Caco-2 (cell line): Measurements from ENCODE around the gene GTF2I. TPM values are rescaled to one million over a fixed set of nuclear protein-coding genes. Genes with fewer than 3 reads are reported as not detected.

Experiments
- BruUV-seq: library from RNA; stranded (reverse); fragments of 400-500 nt; replicated peaks from 2 replicates; lab custom pipeline; 2021; lab: Mats Ljungman, UMichigan
- CTCF ChIA-PET: fragments of 300-600 bp; sonication (Branson Sonifier 250); formaldehyde crosslinking; loops from one replicate; lab custom pipeline; 2022; ENCODE audit warnings: antibody characterized with exemption; lab: Charles Lee
- POLR2A ChIA-PET: fragments of 300-600 bp; sonication (Branson Sonifier 250); formaldehyde crosslinking; loops from one replicate; lab custom pipeline; 2022; ENCODE audit warnings: antibody characterized with exemption; lab: Charles Lee
- DNase-seq, 2 experiments: peaks; one replicate each; pipeline versions ENCODE4 v3.0.0 to v3.0.0-alpha.2; 2020 to 2022
- H3K27me3 ChIP-seq: replicated peaks from 2 replicates; pipeline ENCODE4 v1.6.0; 2011; ENCODE audit warnings: low read length; ENCODE audit not compliant: control insufficient read depth, insufficient read depth
- H3K36me3 ChIP-seq: 2 replicates; pipeline ENCODE4 v1.5.1; 2011; ENCODE audit warnings: low read length; ENCODE audit not compliant: control insufficient read depth, insufficient read depth
- H3K4me1 ChIP-seq: fragments of 250-450 bp; sonication (Bioruptor Pico); 2 replicates; pipeline ENCODE4 v1.5.1; 2020; ENCODE audit warnings: mild to moderate bottlenecking
- H3K4me3 ChIP-seq: 2 replicates; pipeline ENCODE4 v1.5.1; 2011; ENCODE audit warnings: low read depth, mild to moderate bottlenecking, control low read depth, low read length
- H3K9me3 ChIP-seq: fragments of 250-450 bp; sonication (Bioruptor Pico); 2 replicates; pipeline ENCODE4 v1.5.1; 2020; ENCODE audit warnings: mild to moderate bottlenecking, moderate library complexity
- H3K27ac Mint-ChIP-seq: one replicate; pipeline ENCODE4 v1.8.0; 2022; ENCODE audit warnings: mixed read lengths; ENCODE audit not compliant: unreplicated experiment
- H3K27me3 Mint-ChIP-seq: one replicate; pipeline ENCODE4 v1.8.0; 2022; ENCODE audit warnings: mixed read lengths; ENCODE audit not compliant: insufficient read depth, unreplicated experiment
- H3K36me3 Mint-ChIP-seq: one replicate; pipeline ENCODE4 v1.8.0; 2022; ENCODE audit warnings: mild to moderate bottlenecking, mixed read lengths; ENCODE audit not compliant: insufficient read depth, unreplicated experiment
- H3K4me1 Mint-ChIP-seq: one replicate; pipeline ENCODE4 v1.8.0; 2022; ENCODE audit warnings: low read depth, mixed read lengths; ENCODE audit not compliant: unreplicated experiment
- H3K4me3 Mint-ChIP-seq: one replicate; pipeline ENCODE4 v1.8.0; 2022; ENCODE audit warnings: mild to moderate bottlenecking, moderate library complexity, mixed read lengths; ENCODE audit not compliant: unreplicated experiment
- H3K9me3 Mint-ChIP-seq: one replicate; pipeline ENCODE4 v1.8.0; 2022; ENCODE audit warnings: mixed read lengths; ENCODE audit not compliant: unreplicated experiment
- intact Hi-C: fragments of 100-400 bp; cut with micrococcal nuclease; formaldehyde crosslinking; loops from one replicate; pipeline ENCODE4 v1.10.0; 2022; ENCODE audit not compliant: unreplicated experiment
- total RNA-seq: library from RNA; stranded (reverse); gene quantifications from 2 replicates; pipeline ENCODE4 v1.2.3, GENCODE V29; 2022
- TF ChIP-seq, protein P1 (sequence below), 2 experiments: fragments of 200-600 bp in 1 of 2; IDR thresholded peaks; 1 replicate in 1 of 2; 2 replicates in 1 of 2; pipeline versions ENCODE4 v1.5.1 to v1.8.0; 2011 to 2022; ENCODE audit warnings: antibody characterized with exemption in 1 of 2, control low read depth in 1 of 2, inconsistent platforms in 1 of 2, low read depth in 1 of 2, low read length in 1 of 2, mild to moderate bottlenecking in 1 of 2, moderate library complexity in 1 of 2; ENCODE audit not compliant: insufficient read depth in 1 of 2, severe bottlenecking in 1 of 2, unreplicated experiment in 1 of 2

GTF2I gene
- total RNA-seq, 1 experiment from 2014 or later = 252 TPM

DNA sequence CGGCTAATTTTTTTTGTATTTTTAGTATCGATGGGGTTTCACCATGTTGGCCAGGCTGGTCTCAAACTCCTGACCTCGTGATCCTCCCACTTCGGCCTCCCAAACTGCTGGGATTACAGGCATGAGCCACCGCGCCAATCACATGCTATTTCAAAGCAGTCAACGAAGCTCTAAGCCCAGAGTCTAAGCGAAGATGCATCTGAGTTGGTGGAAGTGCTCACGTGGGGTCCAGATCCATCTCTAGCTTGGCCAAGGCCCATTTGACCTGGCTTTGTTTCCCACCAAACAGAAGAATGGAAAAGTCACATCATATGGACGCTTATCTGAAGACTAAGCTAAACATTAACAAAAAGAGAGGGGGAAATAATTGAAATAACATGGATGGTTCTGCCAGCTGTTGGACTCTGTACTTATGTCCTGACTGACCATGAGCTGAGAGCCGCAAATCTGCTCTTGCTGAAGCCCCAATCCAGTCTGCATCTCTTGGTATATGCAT lies 3.8 kb upstream of the GTF2I start:
- POLR2A ChIA-PET = interaction anchor here (1.0 to 1.4 kb wide), 2 partner anchors 18 to 74 kb away, joined by 6 to 10 read pairs; no protein-coding TSS in a partner anchor
- intact Hi-C loops = loop anchor here (1.0 to 10.0 kb wide), 2 partner anchors 43 to 239 kb away; no protein-coding TSS in a partner anchor
- Mint-ChIP-seq H3K27me3 (no peaks in the 10 kb centered on the region), H3K36me3 (peaks cover 22% of the 10 kb centered on the region), H3K27ac (peak overlapping the region; percentile 73), H3K4me3 (peak overlapping the region; percentile 42), H3K4me1 (peaks cover 19% of the 10 kb centered on the region), H3K9me3 (no peaks in the 10 kb centered on the region)
- TF ChIP-seq, protein P1, sequence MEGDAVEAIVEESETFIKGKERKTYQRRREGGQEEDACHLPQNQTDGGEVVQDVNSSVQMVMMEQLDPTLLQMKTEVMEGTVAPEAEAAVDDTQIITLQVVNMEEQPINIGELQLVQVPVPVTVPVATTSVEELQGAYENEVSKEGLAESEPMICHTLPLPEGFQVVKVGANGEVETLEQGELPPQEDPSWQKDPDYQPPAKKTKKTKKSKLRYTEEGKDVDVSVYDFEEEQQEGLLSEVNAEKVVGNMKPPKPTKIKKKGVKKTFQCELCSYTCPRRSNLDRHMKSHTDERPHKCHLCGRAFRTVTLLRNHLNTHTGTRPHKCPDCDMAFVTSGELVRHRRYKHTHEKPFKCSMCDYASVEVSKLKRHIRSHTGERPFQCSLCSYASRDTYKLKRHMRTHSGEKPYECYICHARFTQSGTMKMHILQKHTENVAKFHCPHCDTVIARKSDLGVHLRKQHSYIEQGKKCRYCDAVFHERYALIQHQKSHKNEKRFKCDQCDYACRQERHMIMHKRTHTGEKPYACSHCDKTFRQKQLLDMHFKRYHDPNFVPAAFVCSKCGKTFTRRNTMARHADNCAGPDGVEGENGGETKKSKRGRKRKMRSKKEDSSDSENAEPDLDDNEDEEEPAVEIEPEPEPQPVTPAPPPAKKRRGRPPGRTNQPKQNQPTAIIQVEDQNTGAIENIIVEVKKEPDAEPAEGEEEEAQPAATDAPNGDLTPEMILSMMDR (IDR thresholded peaks at IDR 0.05; ENCODE audit: insufficient read depth in 1 of 2, low read depth in 1 of 2, low read length in 1 of 2, severe bottlenecking in 1 of 2, unreplicated experiment in 1 of 2) = no peak
- no peak overlapping the region for H3K4me3 ChIP-seq
- CTCF ChIA-PET = interaction anchor here (0.7 to 0.9 kb wide), 2 partner anchors 28 to 125 kb away, joined by 3 read pairs; no protein-coding TSS in a partner anchor
- peaks cover 42% of the 10 kb centered on the region for H3K4me1 ChIP-seq
- no peaks in the 10 kb centered on the region for H3K9me3 ChIP-seq
- H3K27me3 ChIP-seq = no peaks in the 10 kb centered on the region
- no peaks in the 10 kb centered on the region for H3K36me3 ChIP-seq
- no TSS peak for BruUV-seq
- peak; percentile 74 to 79 for DNase-seq

DNA sequence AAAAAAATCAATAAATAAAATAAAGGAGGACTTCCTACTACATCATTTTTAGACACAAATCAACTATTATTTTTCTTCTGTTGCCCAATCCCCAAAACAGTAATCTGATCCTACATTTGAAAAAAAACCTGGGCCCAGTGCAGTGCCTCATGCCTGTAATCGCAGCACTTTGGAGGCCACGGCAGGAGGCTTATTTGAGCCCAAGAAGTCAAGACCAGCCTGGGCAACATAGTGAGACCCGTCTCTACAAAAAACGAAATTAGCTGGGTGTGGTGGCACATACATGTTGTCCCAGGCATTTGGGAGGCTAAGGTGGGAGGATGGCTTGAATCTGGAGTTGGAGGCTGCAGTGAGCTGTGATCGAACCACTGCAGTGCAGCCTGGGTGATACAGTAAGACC lies 2.7 kb upstream of the GTF2I start:
- Mint-ChIP-seq H3K27ac (peak overlapping the region; percentile 82), H3K9me3 (no peaks in the 10 kb centered on the region), H3K27me3 (no peaks in the 10 kb centered on the region), H3K4me1 (peaks cover 21% of the 10 kb centered on the region), H3K4me3 (peak overlapping the region; percentile 80), H3K36me3 (peaks cover 33% of the 10 kb centered on the region)
- no peaks in the 10 kb centered on the region; the same call in 1 of the 2 replicates for H3K36me3 ChIP-seq
- ChIA-PET CTCF (interaction anchor here (0.6 kb wide), 1 partner anchor 88 kb away, joined by 6 read pairs; no protein-coding TSS in a partner anchor), POLR2A (interaction anchor here (0.6 to 1.0 kb wide), 2 partner anchors 19 to 75 kb away, joined by 3 to 5 read pairs; no protein-coding TSS in a partner anchor)
- H3K4me1 ChIP-seq = peaks cover 36% of the 10 kb centered on the region
- DNase-seq = no peak
- no peak overlapping the region for H3K4me3 ChIP-seq
- TF ChIP-seq, protein P1 (IDR thresholded peaks at IDR 0.05; ENCODE audit: insufficient read depth in 1 of 2, low read depth in 1 of 2, low read length in 1 of 2, severe bottlenecking in 1 of 2, unreplicated experiment in 1 of 2) = no peak
- H3K9me3 ChIP-seq = no peaks in the 10 kb centered on the region
- H3K27me3 ChIP-seq = no peaks in the 10 kb centered on the region
- BruUV-seq = no TSS peak
- intact Hi-C loops = loop anchor here (10.0 kb wide), 1 partner anchor 240 kb away; no protein-coding TSS in a partner anchor

DNA sequence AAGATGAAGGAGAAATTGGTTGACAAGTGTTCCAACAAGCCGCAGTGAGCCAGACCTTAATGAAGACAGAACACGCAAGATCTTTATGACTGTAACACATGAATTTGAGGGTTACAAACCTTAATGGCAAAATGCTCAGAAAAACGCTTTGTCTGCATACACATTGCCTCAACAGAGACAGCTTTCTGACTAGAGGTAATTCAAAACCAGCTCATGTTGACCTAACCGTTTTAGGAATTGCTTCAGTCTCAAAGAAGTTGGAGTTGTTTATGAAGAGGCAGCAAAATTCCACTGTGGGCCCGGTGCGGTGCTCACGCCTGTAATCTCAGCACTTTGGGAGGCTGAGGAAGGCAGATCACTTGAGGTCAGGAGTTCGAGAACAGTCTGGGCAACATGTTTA lies 2.2 kb upstream of the GTF2I start:
- CTCF ChIA-PET = no interaction called here
- H3K4me1 ChIP-seq = peaks cover 33% of the 10 kb centered on the region
- H3K9me3 ChIP-seq = no peaks in the 10 kb centered on the region
- Mint-ChIP-seq H3K9me3 (no peaks in the 10 kb centered on the region), H3K27ac (peak overlapping the region; percentile 82), H3K4me3 (peak overlapping the region; percentile 80), H3K4me1 (peaks cover 22% of the 10 kb centered on the region), H3K36me3 (peaks cover 38% of the 10 kb centered on the region), H3K27me3 (no peaks in the 10 kb centered on the region)
- DNase-seq = no peak
- TF ChIP-seq, protein P1 (IDR thresholded peaks at IDR 0.05; ENCODE audit: insufficient read depth in 1 of 2, low read depth in 1 of 2, low read length in 1 of 2, severe bottlenecking in 1 of 2, unreplicated experiment in 1 of 2) = no peak
- H3K27me3 ChIP-seq = no peaks in the 10 kb centered on the region
- intact Hi-C loops = loop anchor here (10.0 kb wide), 1 partner anchor 241 kb away; no protein-coding TSS in a partner anchor
- POLR2A ChIA-PET = interaction anchor here (0.6 to 1.0 kb wide), 2 partner anchors 20 to 75 kb away, joined by 3 to 5 read pairs; no protein-coding TSS in a partner anchor
- no peaks in the 10 kb centered on the region; the same call in 1 of the 2 replicates for H3K36me3 ChIP-seq
- H3K4me3 ChIP-seq = no peak overlapping the region
- no TSS peak for BruUV-seq
